ENCODE results near the gene PEAK1. TPM values are rescaled to one million over a fixed set of nuclear protein-coding genes. Genes with fewer than 3 reads are reported as not detected.
A peak's percentile ranks its signal among the peaks of the same experiment; 100 is the strongest.

Gene PEAK1
- total RNA-seq, 1 experiment from 2014 or later = 58.7 TPM

- ATAC-seq = no peak
- Histone ChIP-seq H3K27me3 (ENCODE audit: control insufficient read depth, insufficient read depth, low read length) (no peaks in the 10 kb centered on the region), H3K9me3 (ENCODE audit: control insufficient read depth, insufficient read depth, low read depth, low read length) (no peaks in the 10 kb centered on the region), H3K36me3 (ENCODE audit: control insufficient read depth, insufficient read depth, low read length) (no peaks in the 10 kb centered on the region), H3K27ac (ENCODE audit: low read length) (no peak overlapping the region), H3K4me3 (ENCODE audit: low read depth in 2 of 2, low read length in 2 of 2) (no peak overlapping the region), H3K4me1 (ENCODE audit: control insufficient read depth, insufficient read depth, low read length) (no peaks in the 10 kb centered on the region; the same call in 1 of the 2 replicates)
- intact Hi-C loops (cut with micrococcal nuclease; ENCODE audit: unreplicated experiment) (no loop called here), in situ Hi-C loops (cut with HindIII; ENCODE audit: low pct_unique_long_range_greater_than_20kb, low sequenced_read_pairs) (no loop called here)
- ChIA-PET POLR2A (no interaction called here), CTCF (no interaction called here)
- TF ChIP-seq POLR2AphosphoS5 (IDR thresholded peaks at IDR 0.05; ENCODE audit: low read depth, low read length) = no peak
- no peak for TF ChIP-seq REST (IDR thresholded peaks at IDR 0.05; ENCODE audit: insufficient read depth in 1 of 2, low read depth in 2 of 2, low read length in 1 of 2)
- no peak for TF ChIP-seq CTCF (IDR thresholded peaks at IDR 0.05)
- no peak for TF ChIP-seq TCF7L2 (IDR thresholded peaks at IDR 0.05; ENCODE audit: low read depth, low read length)
- no peak for TF ChIP-seq SIN3A (IDR thresholded peaks at IDR 0.05; ENCODE audit: borderline replicate concordance, insufficient read depth, low read depth, low read length)
- no TSS peak for BruUV-seq (replicated peaks)
- no peak for DNase-seq (ENCODE audit: low read depth, low spot score)
Measured at GRCh38 chr15:77380033-77380432, 39.9 kb downstream of the PEAK1 start.

- Histone ChIP-seq H3K36me3 (ENCODE audit: control insufficient read depth, insufficient read depth, low read length) (no peaks in the 10 kb centered on the region), H3K27ac (ENCODE audit: low read length) (no peak overlapping the region), H3K4me3 (ENCODE audit: low read depth in 2 of 2, low read length in 2 of 2) (no peak overlapping the region), H3K4me1 (ENCODE audit: control insufficient read depth, insufficient read depth, low read length) (no peaks in the 10 kb centered on the region; the same call in 1 of the 2 replicates), H3K9me3 (ENCODE audit: control insufficient read depth, insufficient read depth, low read depth, low read length) (no peaks in the 10 kb centered on the region), H3K27me3 (ENCODE audit: control insufficient read depth, insufficient read depth, low read length) (no peaks in the 10 kb centered on the region)
- CTCF ChIA-PET = interaction anchor here (0.7 kb wide), 1 partner anchor 202 kb away, joined by 3 read pairs; no protein-coding TSS in a partner anchor
- no peak for DNase-seq (ENCODE audit: low read depth, low spot score)
- intact Hi-C loops (cut with micrococcal nuclease; ENCODE audit: unreplicated experiment) = no loop called here
- TF ChIP-seq REST (IDR thresholded peaks at IDR 0.05; ENCODE audit: insufficient read depth in 1 of 2, low read depth in 2 of 2, low read length in 1 of 2) = no peak
- no peak for TF ChIP-seq POLR2AphosphoS5 (IDR thresholded peaks at IDR 0.05; ENCODE audit: low read depth, low read length)
- no peak for TF ChIP-seq TCF7L2 (IDR thresholded peaks at IDR 0.05; ENCODE audit: low read depth, low read length)
- no peak for TF ChIP-seq CTCF (IDR thresholded peaks at IDR 0.05)
- TF ChIP-seq SIN3A (IDR thresholded peaks at IDR 0.05; ENCODE audit: borderline replicate concordance, insufficient read depth, low read depth, low read length) = no peak
- in situ Hi-C loops (cut with HindIII; ENCODE audit: low pct_unique_long_range_greater_than_20kb, low sequenced_read_pairs) = no loop called here
- POLR2A ChIA-PET = no interaction called here
- no TSS peak for BruUV-seq (replicated peaks)
- 0 out of 2 replicates have a peak, but pooled peaks have one; percentile 63 for ATAC-seq
Measured at GRCh38 chr15:77376770-77377169, 43.1 kb downstream of the PEAK1 start.
